OCI-LY7 (cell line): ENCODE data around the gene TMEM213.

Experiments
- CTCF ChIP-seq: fragments of 200-600 bp; sonication (generic); conservative IDR thresholded peaks from 2 replicates; pipeline ENCODE4 v1.5.1; 2014; ENCODE audit warnings: mild to moderate bottlenecking, antibody characterized with exemption, low read length, moderate library complexity, mixed read lengths
- EZH2phosphoT487 ChIP-seq: fragments of 200-600 bp; sonication (generic); IDR thresholded peaks from 2 replicates; pipeline ENCODE4 v1.6.1; 2018; ENCODE audit warnings: low read depth, borderline replicate concordance, mild to moderate bottlenecking, mixed run types, antibody characterized with exemption, low read length, moderate library complexity, mixed read lengths

DNA sequence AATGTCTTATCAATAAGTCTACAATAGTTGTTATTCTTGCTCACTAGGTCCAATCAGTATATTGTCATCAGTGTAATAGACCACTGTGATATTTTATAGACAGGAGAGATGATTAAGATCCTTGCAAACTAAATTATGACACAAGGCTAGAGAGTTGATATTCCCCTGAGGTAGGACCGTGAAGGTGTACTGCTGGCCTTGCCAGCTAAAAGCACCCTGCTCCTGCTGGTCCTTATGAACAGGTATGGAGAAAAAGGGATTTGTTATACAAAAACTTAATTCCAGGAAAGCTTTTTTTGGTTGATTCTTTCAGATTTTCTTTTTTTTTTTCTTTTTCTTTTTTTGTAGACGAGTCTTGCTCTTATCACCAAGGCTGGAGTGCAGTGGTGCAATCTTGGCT, 16.8 kb upstream of the TMEM213 start:
- no peak for TF ChIP-seq CTCF
- TF ChIP-seq EZH2phosphoT487 = no peak
